ENCODE results near the gene IFT122.

Gene IFT122

GRCh38 chr3:129530251-129530791, 90.3 kb downstream of the IFT122 start:
- H3K4me3 ChIP-seq (ENCODE audit: extremely low read depth, insufficient read depth, low read length, poor library complexity, severe bottlenecking) = no peak overlapping the region
- WGBS, 2 experiments (ENCODE audit: insufficient coverage in 2 of 2) = 8 to 19% methylated on average over 3 to 4 of the region's 6 CpGs

GRCh38 chr3:129530821-129531220, 90.8 kb downstream of the IFT122 start:
- Histone ChIP-seq H3K36me3 (ENCODE audit: control insufficient read depth, insufficient read depth, low read length) (no peaks in the 10 kb centered on the region), H3K27ac (ENCODE audit: low read depth, low read length, severe bottlenecking) (no peak overlapping the region), H3K9me3 (ENCODE audit: control insufficient read depth, low read length) (no peaks in the 10 kb centered on the region), H3K4me3 (ENCODE audit: extremely low read depth, insufficient read depth, low read length, poor library complexity, severe bottlenecking) (no peak overlapping the region), H3K4me1 (ENCODE audit: control insufficient read depth, insufficient read depth, low read length, poor library complexity, severe bottlenecking) (peaks cover 18% of the 10 kb centered on the region)
- 96 to 97% methylated on average over 12 to 13 of the region's 13 CpGs for WGBS, 2 experiments (ENCODE audit: insufficient coverage in 2 of 2)

More at GRCh38 chr3:129530251-129530791, 90.3 kb downstream of the IFT122 start:
- Histone ChIP-seq H3K4me1 (ENCODE audit: control insufficient read depth, insufficient read depth, low read length, poor library complexity, severe bottlenecking) (peaks cover 18% of the 10 kb centered on the region), H3K27ac (ENCODE audit: low read depth, low read length, severe bottlenecking) (no peak overlapping the region), H3K9me3 (ENCODE audit: control insufficient read depth, low read length) (no peaks in the 10 kb centered on the region), H3K36me3 (ENCODE audit: control insufficient read depth, insufficient read depth, low read length) (no peaks in the 10 kb centered on the region)

GRCh38 chr3:129531699-129532098, 91.7 kb downstream of the IFT122 start:
- 94 to 97% methylated on average over 11 of the region's 11 CpGs for WGBS, 2 experiments (ENCODE audit: insufficient coverage in 2 of 2)
- Histone ChIP-seq H3K27ac (ENCODE audit: low read depth, low read length, severe bottlenecking) (no peak overlapping the region), H3K9me3 (ENCODE audit: control insufficient read depth, low read length) (no peaks in the 10 kb centered on the region), H3K4me1 (ENCODE audit: control insufficient read depth, insufficient read depth, low read length, poor library complexity, severe bottlenecking) (peaks cover 18% of the 10 kb centered on the region), H3K4me3 (ENCODE audit: extremely low read depth, insufficient read depth, low read length, poor library complexity, severe bottlenecking) (no peak overlapping the region), H3K36me3 (ENCODE audit: control insufficient read depth, insufficient read depth, low read length) (no peaks in the 10 kb centered on the region)

- Histone ChIP-seq H3K27ac (ENCODE audit: low read depth, low read length, severe bottlenecking) (no peak overlapping the region), H3K9me3 (ENCODE audit: control insufficient read depth, low read length) (no peaks in the 10 kb centered on the region), H3K4me1 (ENCODE audit: control insufficient read depth, insufficient read depth, low read length, poor library complexity, severe bottlenecking) (peaks cover 18% of the 10 kb centered on the region), H3K4me3 (ENCODE audit: extremely low read depth, insufficient read depth, low read length, poor library complexity, severe bottlenecking) (no peak overlapping the region), H3K36me3 (ENCODE audit: control insufficient read depth, insufficient read depth, low read length) (no peaks in the 10 kb centered on the region)
- WGBS, 2 experiments (ENCODE audit: insufficient coverage in 2 of 2) = 90 to 98% methylated on average over 13 to 17 of the region's 20 CpGs
These were observed 92.2 kb downstream of the IFT122 start for GRCh38 chr3:129532261-129532660.

- 95% methylated on average over 13 to 15 of the region's 16 CpGs for WGBS, 2 experiments (ENCODE audit: insufficient coverage in 2 of 2)
- Histone ChIP-seq H3K27ac (ENCODE audit: low read depth, low read length, severe bottlenecking) (no peak overlapping the region), H3K4me1 (ENCODE audit: control insufficient read depth, insufficient read depth, low read length, poor library complexity, severe bottlenecking) (peaks cover 18% of the 10 kb centered on the region), H3K36me3 (ENCODE audit: control insufficient read depth, insufficient read depth, low read length) (no peaks in the 10 kb centered on the region), H3K9me3 (ENCODE audit: control insufficient read depth, low read length) (no peaks in the 10 kb centered on the region), H3K4me3 (ENCODE audit: extremely low read depth, insufficient read depth, low read length, poor library complexity, severe bottlenecking) (no peak overlapping the region)
These were observed 93.4 kb downstream of the IFT122 start for GRCh38 chr3:129533406-129533805.

GRCh38 chr3:129534428-129535027, 94.5 kb downstream of the IFT122 start:
- no peaks in the 10 kb centered on the region for H3K36me3 ChIP-seq (ENCODE audit: control insufficient read depth, insufficient read depth, low read length)
- peaks cover 18% of the 10 kb centered on the region for H3K4me1 ChIP-seq (ENCODE audit: control insufficient read depth, insufficient read depth, low read length, poor library complexity, severe bottlenecking)
- no peaks in the 10 kb centered on the region for H3K9me3 ChIP-seq (ENCODE audit: control insufficient read depth, low read length)
- H3K27ac ChIP-seq (ENCODE audit: low read depth, low read length, severe bottlenecking) = no peak overlapping the region
- WGBS, 2 experiments (ENCODE audit: insufficient coverage in 2 of 2) = 45 to 63% methylated on average over 4 of the region's 4 CpGs
- no peak overlapping the region for H3K4me3 ChIP-seq (ENCODE audit: extremely low read depth, insufficient read depth, low read length, poor library complexity, severe bottlenecking)

GRCh38 chr3:129535075-129535474, 95.1 kb downstream of the IFT122 start:
- Histone ChIP-seq H3K4me3 (ENCODE audit: extremely low read depth, insufficient read depth, low read length, poor library complexity, severe bottlenecking) (no peak overlapping the region), H3K27ac (ENCODE audit: low read depth, low read length, severe bottlenecking) (no peak overlapping the region)
- 80 to 83% methylated on average over 1 of the region's 1 CpG for WGBS, 2 experiments (ENCODE audit: insufficient coverage in 2 of 2)

GRCh38 chr3:129536374-129536667, 96.3 kb downstream of the IFT122 start:
- Histone ChIP-seq H3K4me3 (ENCODE audit: extremely low read depth, insufficient read depth, low read length, poor library complexity, severe bottlenecking) (no peak overlapping the region), H3K27ac (ENCODE audit: low read depth, low read length, severe bottlenecking) (no peak overlapping the region), H3K36me3 (ENCODE audit: control insufficient read depth, insufficient read depth, low read length) (no peaks in the 10 kb centered on the region), H3K9me3 (ENCODE audit: control insufficient read depth, low read length) (no peaks in the 10 kb centered on the region), H3K4me1 (ENCODE audit: control insufficient read depth, insufficient read depth, low read length, poor library complexity, severe bottlenecking) (peaks cover 9% of the 10 kb centered on the region)
- WGBS, 2 experiments (ENCODE audit: insufficient coverage in 2 of 2) = 90 to 100% methylated on average over 1 to 2 of the region's 2 CpGs

More at GRCh38 chr3:129535075-129535474, 95.1 kb downstream of the IFT122 start:
- Histone ChIP-seq H3K4me1 (ENCODE audit: control insufficient read depth, insufficient read depth, low read length, poor library complexity, severe bottlenecking) (peaks cover 15% of the 10 kb centered on the region), H3K36me3 (ENCODE audit: control insufficient read depth, insufficient read depth, low read length) (no peaks in the 10 kb centered on the region), H3K9me3 (ENCODE audit: control insufficient read depth, low read length) (no peaks in the 10 kb centered on the region)

- no peaks in the 10 kb centered on the region for H3K36me3 ChIP-seq (ENCODE audit: control insufficient read depth, insufficient read depth, low read length)
- no peak overlapping the region for H3K4me3 ChIP-seq (ENCODE audit: extremely low read depth, insufficient read depth, low read length, poor library complexity, severe bottlenecking)
- WGBS, 2 experiments (ENCODE audit: insufficient coverage in 2 of 2) = 81 to 83% methylated on average over 3 of the region's 3 CpGs
- no peaks in the 10 kb centered on the region for H3K9me3 ChIP-seq (ENCODE audit: control insufficient read depth, low read length)
- no peak overlapping the region for H3K27ac ChIP-seq (ENCODE audit: low read depth, low read length, severe bottlenecking)
- peaks cover 9% of the 10 kb centered on the region for H3K4me1 ChIP-seq (ENCODE audit: control insufficient read depth, insufficient read depth, low read length, poor library complexity, severe bottlenecking)
These were observed 96.8 kb downstream of the IFT122 start for GRCh38 chr3:129536804-129537203.

- Histone ChIP-seq H3K36me3 (ENCODE audit: control insufficient read depth, insufficient read depth, low read length) (no peaks in the 10 kb centered on the region), H3K9me3 (ENCODE audit: control insufficient read depth, low read length) (no peaks in the 10 kb centered on the region), H3K27ac (ENCODE audit: low read depth, low read length, severe bottlenecking) (no peak overlapping the region), H3K4me1 (ENCODE audit: control insufficient read depth, insufficient read depth, low read length, poor library complexity, severe bottlenecking) (peaks cover 7% of the 10 kb centered on the region), H3K4me3 (ENCODE audit: extremely low read depth, insufficient read depth, low read length, poor library complexity, severe bottlenecking) (no peak overlapping the region)
- WGBS, 2 experiments (ENCODE audit: insufficient coverage in 2 of 2) = 80 to 88% methylated on average over 7 to 8 of the region's 8 CpGs
These were observed 99.2 kb downstream of the IFT122 start for GRCh38 chr3:129539206-129539605.

- Histone ChIP-seq H3K27ac (ENCODE audit: low read depth, low read length, severe bottlenecking) (no peak overlapping the region), H3K4me3 (ENCODE audit: extremely low read depth, insufficient read depth, low read length, poor library complexity, severe bottlenecking) (no peak overlapping the region), H3K36me3 (ENCODE audit: control insufficient read depth, insufficient read depth, low read length) (no peaks in the 10 kb centered on the region), H3K9me3 (ENCODE audit: control insufficient read depth, low read length) (no peaks in the 10 kb centered on the region), H3K4me1 (ENCODE audit: control insufficient read depth, insufficient read depth, low read length, poor library complexity, severe bottlenecking) (no peaks in the 10 kb centered on the region)
- 92 to 93% methylated on average over 6 to 7 of the region's 11 CpGs for WGBS, 2 experiments (ENCODE audit: insufficient coverage in 2 of 2)
These were observed 100.9 kb downstream of the IFT122 start for GRCh38 chr3:129540776-129541516.

Measured in mesodermal cell (in vitro differentiated cells).